Ishikawa (cell line): ENCODE data around the gene HOXB9.

Experiments used
- CEBPB ChIP-seq: IDR thresholded peaks from 2 replicates; pipeline ENCODE4 v1.6.1; 2012
- CREB1 ChIP-seq: IDR thresholded peaks from 2 replicates; pipeline ENCODE4 v1.6.1; 2012; ENCODE audit warnings: low read depth
- EGR1 ChIP-seq: IDR thresholded peaks from 2 replicates; pipeline ENCODE4 v1.6.1; 2012
- EP300 ChIP-seq: IDR thresholded peaks from 2 replicates; pipeline ENCODE4 v1.6.1; 2012; ENCODE audit warnings: borderline replicate concordance
- FOXM1 ChIP-seq: IDR thresholded peaks from 2 replicates; pipeline ENCODE4 v1.6.1; 2012; ENCODE audit warnings: low read depth, borderline replicate concordance
- NFIC ChIP-seq: IDR thresholded peaks from 2 replicates; pipeline ENCODE4 v1.6.1; 2012
- RAD21 ChIP-seq: IDR thresholded peaks from 2 replicates; pipeline ENCODE4 v1.6.1; 2012; ENCODE audit warnings: low read depth
- REST ChIP-seq: IDR thresholded peaks from 2 replicates; pipeline ENCODE4 v1.6.1; 2012; ENCODE audit warnings: low read depth, mild to moderate bottlenecking
- TAF1 ChIP-seq: IDR thresholded peaks from 2 replicates; pipeline ENCODE4 v1.6.1; 2012; ENCODE audit warnings: low read depth, mild to moderate bottlenecking
- TCF12 ChIP-seq: IDR thresholded peaks from 2 replicates; pipeline ENCODE4 v1.6.1; 2012; ENCODE audit warnings: low read depth
- YY1 ChIP-seq: IDR thresholded peaks from 2 replicates; pipeline ENCODE4 v1.6.1; 2012; ENCODE audit warnings: low read depth

- TF ChIP-seq EGR1, result no peak
- no peak for TF ChIP-seq CEBPB
- TF ChIP-seq REST, result no peak
- no peak for TF ChIP-seq YY1
- TF ChIP-seq RAD21, result no peak
- TF ChIP-seq EP300, result no peak
- TF ChIP-seq NFIC, result no peak
- TF ChIP-seq FOXM1, result no peak
- no peak for TF ChIP-seq TAF1
- TF ChIP-seq CREB1, result no peak
- TF ChIP-seq TCF12, result no peak
Observed at GRCh38 chr17:48616717-48617470, 9.3 kb downstream of the HOXB9 start.
